CD4-positive, alpha-beta T cell treated with Interferon alpha-2 for 1 hour (primary cell): Measurements from ENCODE around the gene C9orf57.
A peak's percentile ranks its signal among the peaks of the same experiment; 100 is the strongest.
"Not testable (repeated sequence)": the region's sequence is repeated elsewhere in the genome, so short reads cannot be mapped to it uniquely, and the experiment has no call there.

Source experiments
- DNase-seq, 2 donors: peaks; one replicate each; pipeline ENCODE4 v3.0.0-alpha.2; 2020 to 2022

The C9orf57 gene

GRCh38 chr9:72022841-72023240, 37.6 kb downstream of the C9orf57 start:
- DNase-seq, result peak in 1 of 2 donors; percentile 15

GRCh38 chr9:72013292-72013760, 47.1 kb downstream of the C9orf57 start:
- DNase-seq, result no peak

GRCh38 chr9:72012646-72013045, 47.8 kb downstream of the C9orf57 start:
- no peak for DNase-seq

- not testable (repeated sequence) for DNase-seq
These were observed 52.7 kb downstream of the C9orf57 start for GRCh38 chr9:72007726-72008125.

- no peak for DNase-seq
These were observed 53.9 kb downstream of the C9orf57 start for GRCh38 chr9:72006501-72006900.

GRCh38 chr9:72005451-72005850, 55.0 kb downstream of the C9orf57 start:
- no peak for DNase-seq
